SU-DHL-6 (cell line): ENCODE measurements around the gene EXOC3.

ENCODE experiments used
- EZH2phosphoT487 ChIP-seq: fragments of 200-600 bp; sonication (generic), shearing (Covaris generic); conservative IDR thresholded peaks from 2 replicates; pipeline ENCODE4 v1.6.1; 2018; ENCODE audit warnings: mild to moderate bottlenecking, antibody characterized with exemption, low read length, moderate library complexity, mixed read lengths
- TF ChIP-seq, protein P1 (sequence below): fragments of 200-600 bp; sonication (generic); IDR thresholded peaks from one replicate; pipeline ENCODE4 v1.5.1; 2017; ENCODE audit warnings: antibody characterized with exemption, mild to moderate bottlenecking, low read length, moderate library complexity; ENCODE audit not compliant: insufficient read depth, poor library complexity, severe bottlenecking

DNA sequence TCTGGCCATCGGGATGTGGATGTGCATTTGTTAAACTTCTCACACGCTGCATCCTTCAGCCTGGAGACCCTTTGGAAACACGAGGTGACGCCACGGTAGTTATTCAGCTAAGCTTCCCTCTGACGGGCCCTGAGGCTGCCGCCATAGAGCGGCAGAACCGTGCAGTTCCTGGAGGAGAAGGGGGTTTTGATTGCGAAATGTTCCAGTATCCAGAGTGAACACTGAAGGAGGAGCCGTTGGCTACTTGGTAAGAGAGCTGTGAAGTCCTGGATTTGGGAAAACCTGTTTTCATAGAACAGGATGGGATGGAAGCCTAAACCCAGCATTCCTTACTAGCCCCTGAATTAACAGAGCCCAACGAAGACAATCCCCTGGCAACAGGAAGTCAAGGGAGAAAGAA lies 23.0 kb upstream of the EXOC3 start:
- TF ChIP-seq, protein P1, sequence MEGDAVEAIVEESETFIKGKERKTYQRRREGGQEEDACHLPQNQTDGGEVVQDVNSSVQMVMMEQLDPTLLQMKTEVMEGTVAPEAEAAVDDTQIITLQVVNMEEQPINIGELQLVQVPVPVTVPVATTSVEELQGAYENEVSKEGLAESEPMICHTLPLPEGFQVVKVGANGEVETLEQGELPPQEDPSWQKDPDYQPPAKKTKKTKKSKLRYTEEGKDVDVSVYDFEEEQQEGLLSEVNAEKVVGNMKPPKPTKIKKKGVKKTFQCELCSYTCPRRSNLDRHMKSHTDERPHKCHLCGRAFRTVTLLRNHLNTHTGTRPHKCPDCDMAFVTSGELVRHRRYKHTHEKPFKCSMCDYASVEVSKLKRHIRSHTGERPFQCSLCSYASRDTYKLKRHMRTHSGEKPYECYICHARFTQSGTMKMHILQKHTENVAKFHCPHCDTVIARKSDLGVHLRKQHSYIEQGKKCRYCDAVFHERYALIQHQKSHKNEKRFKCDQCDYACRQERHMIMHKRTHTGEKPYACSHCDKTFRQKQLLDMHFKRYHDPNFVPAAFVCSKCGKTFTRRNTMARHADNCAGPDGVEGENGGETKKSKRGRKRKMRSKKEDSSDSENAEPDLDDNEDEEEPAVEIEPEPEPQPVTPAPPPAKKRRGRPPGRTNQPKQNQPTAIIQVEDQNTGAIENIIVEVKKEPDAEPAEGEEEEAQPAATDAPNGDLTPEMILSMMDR, result no peak
- no peak for TF ChIP-seq EZH2phosphoT487
